Right lobe of liver (tissue), 6 donors: ENCODE data around the gene CRISPLD2. TPM values are rescaled to one million over a fixed set of nuclear protein-coding genes. Genes with fewer than 3 reads are reported as not detected.

Experiments used
- ATAC-seq, 4 donors: fragments of 200-7000 bp; cut with Tn5 transposase; one replicate each; pipeline ENCODE4 v1.9.1; 2020; ENCODE audit warnings: mild to moderate bottlenecking in 4 of 4, moderate library complexity in 4 of 4
- DNase-seq, 3 donors: peaks; one replicate each; pipeline ENCODE4 v3.0.0-alpha.2; 2020
- H3K27ac ChIP-seq, 3 donors: fragments of 200-600 bp; one replicate each; pipeline ENCODE4 v1.8.0; 2022
- H3K27me3 ChIP-seq, 2 donors: fragments of 200-600 bp; one replicate each; pipeline ENCODE4 v1.8.0; 2022
- H3K36me3 ChIP-seq, 4 donors: fragments of 200-600 bp; sonication (generic) in 1 of 4; one replicate each; pipeline versions ENCODE4 v1.5.1 to v1.8.0; 2017 to 2022; ENCODE audit warnings: control low read depth in 1 of 4
- H3K4me1 ChIP-seq, 4 donors: fragments of 200-600 bp; sonication (generic) in 1 of 4; one replicate each; pipeline versions ENCODE4 v1.5.1 to v1.8.0; 2017 to 2022; ENCODE audit warnings: control low read depth in 1 of 4
- H3K4me3 ChIP-seq, 3 donors: fragments of 200-600 bp; one replicate each; pipeline ENCODE4 v1.8.0; 2022
- H3K9me3 ChIP-seq, 4 donors: fragments of 200-600 bp; sonication (generic) in 1 of 4; one replicate each; pipeline versions ENCODE4 v1.5.1 to v1.8.0; 2017 to 2022; ENCODE audit warnings: control low read depth in 1 of 4
- POLR2A ChIP-seq: fragments of 450-650 bp; IDR thresholded peaks from one replicate; pipeline ENCODE4 v1.6.1; 2017; ENCODE audit warnings: antibody characterized with exemption, mild to moderate bottlenecking
- WGBS: methylation state at CpG from one replicate; pipeline ENCODE4 v1.1.6; 2018; ENCODE audit warnings: low coverage, low lambda C conversion rate; ENCODE audit not compliant: insufficient coverage; ENCODE audit errors: missing lambda C conversion rate; 5-methylcytosine and 5-hydroxymethylcytosine counted together
- intact Hi-C, 2 donors: fragments of 100-400 bp; cut with DNase I; formaldehyde crosslinking; loops; one replicate each; pipeline versions ENCODE4 v1.11.2 to v1.14.1; 2022
- total RNA-seq, 6 experiments: library from RNA; depleted of rRNA in 2 of 6; stranded (reverse); fragments of >200 nt in 2 of 6; fragmentation: NEBNext Ultra II Directional in 3 of 6; extraction: Animal tissue kit (Norgen Biotek cat#: 25700) in 3 of 6; gene quantifications; one replicate each; pipeline versions ENCODE4 v1.1.0 to v1.2.4, GENCODE V29; 2016 to 2023
- TF ChIP-seq, protein P1 (sequence below), 4 donors: fragments of 200-600 bp in 3 of 4; fragments of 450-650 bp in 1 of 4; IDR thresholded peaks; one replicate each; pipeline versions ENCODE4 v1.5.1 to v1.8.0; 2016 to 2022; ENCODE audit warnings: antibody characterized with exemption in 4 of 4, mild to moderate bottlenecking in 2 of 4
- donor health status: DM: no; HTN: yes; CAD: no.
- donor health status: DM: no; HTN: no; CAD: no.
- donor health status: DM: no; HTN: no; CAD: no.
- donor health status: DM: no; HTN: yes; CAD: no.
- donor health status: DM: no; HTN: yes; CAD: no.

Gene CRISPLD2
- total RNA-seq, 6 experiments from 2014 or later: 2.9 to 14.8 (median 8.9) TPM

- intact Hi-C loops: no loop called here
- Histone ChIP-seq H3K27ac (no peak overlapping the region), H3K4me1 (peaks cover 0 to 14% (median 6%) of the 10 kb centered on the region in 4 donors), H3K27me3 (no peaks in the 10 kb centered on the region), H3K36me3 (no peaks in the 10 kb centered on the region), H3K4me3 (no peak overlapping the region), H3K9me3 (no peaks in the 10 kb centered on the region)
- no peak for ATAC-seq
- no peak for TF ChIP-seq POLR2A
- TF ChIP-seq, protein P1, sequence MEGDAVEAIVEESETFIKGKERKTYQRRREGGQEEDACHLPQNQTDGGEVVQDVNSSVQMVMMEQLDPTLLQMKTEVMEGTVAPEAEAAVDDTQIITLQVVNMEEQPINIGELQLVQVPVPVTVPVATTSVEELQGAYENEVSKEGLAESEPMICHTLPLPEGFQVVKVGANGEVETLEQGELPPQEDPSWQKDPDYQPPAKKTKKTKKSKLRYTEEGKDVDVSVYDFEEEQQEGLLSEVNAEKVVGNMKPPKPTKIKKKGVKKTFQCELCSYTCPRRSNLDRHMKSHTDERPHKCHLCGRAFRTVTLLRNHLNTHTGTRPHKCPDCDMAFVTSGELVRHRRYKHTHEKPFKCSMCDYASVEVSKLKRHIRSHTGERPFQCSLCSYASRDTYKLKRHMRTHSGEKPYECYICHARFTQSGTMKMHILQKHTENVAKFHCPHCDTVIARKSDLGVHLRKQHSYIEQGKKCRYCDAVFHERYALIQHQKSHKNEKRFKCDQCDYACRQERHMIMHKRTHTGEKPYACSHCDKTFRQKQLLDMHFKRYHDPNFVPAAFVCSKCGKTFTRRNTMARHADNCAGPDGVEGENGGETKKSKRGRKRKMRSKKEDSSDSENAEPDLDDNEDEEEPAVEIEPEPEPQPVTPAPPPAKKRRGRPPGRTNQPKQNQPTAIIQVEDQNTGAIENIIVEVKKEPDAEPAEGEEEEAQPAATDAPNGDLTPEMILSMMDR (IDR thresholded peaks at IDR 0.05): no peak
- DNase-seq: peak in 1 of 3 donors; percentile 33
- WGBS: 44% methylated on average over 3 of the region's 8 CpGs
Observed at GRCh38 chr16:84930298-84931106, 110.7 kb downstream of the CRISPLD2 start.

- no peaks in the 10 kb centered on the region for H3K36me3 ChIP-seq
- H3K9me3 ChIP-seq: no peaks in the 10 kb centered on the region
- no peak overlapping the region for H3K4me3 ChIP-seq
- 98% methylated on average over 4 of the region's 4 CpGs for whole genome bisulfite sequencing
- ATAC-seq: no peak
- no peak for DNase-seq
- intact Hi-C loops: no loop called here
- no peak overlapping the region for H3K27ac ChIP-seq
- H3K4me1 ChIP-seq: peaks cover 0 to 14% (median 6%) of the 10 kb centered on the region in 4 donors
- H3K27me3 ChIP-seq: no peaks in the 10 kb centered on the region
- no peak for TF ChIP-seq POLR2A
- TF ChIP-seq, protein P1 (IDR thresholded peaks at IDR 0.05): no peak
Observed at GRCh38 chr16:84931107-84931494, 111.3 kb downstream of the CRISPLD2 start.

GRCh38 chr16:84931506-84931905 lies 111.7 kb downstream of the CRISPLD2 start:
- DNase-seq: peak in 1 of 3 donors; percentile 37
- Histone ChIP-seq H3K27me3 (no peaks in the 10 kb centered on the region), H3K27ac (no peak overlapping the region), H3K4me3 (no peak overlapping the region), H3K9me3 (no peaks in the 10 kb centered on the region), H3K4me1 (peaks cover 0 to 14% (median 6%) of the 10 kb centered on the region in 4 donors), H3K36me3 (no peaks in the 10 kb centered on the region)
- ATAC-seq: no peak
- intact Hi-C loops: no loop called here
- 90% methylated on average over 4 of the region's 8 CpGs for WGBS
- TF ChIP-seq, protein P1 (IDR thresholded peaks at IDR 0.05): no peak
- no peak for TF ChIP-seq POLR2A

- Histone ChIP-seq H3K27ac (peak overlapping the region in 2 of 3 donors; percentile 91 to 92), H3K9me3 (no peaks in the 10 kb centered on the region), H3K4me1 (peaks cover 0 to 14% (median 6%) of the 10 kb centered on the region in 4 donors), H3K4me3 (no peak overlapping the region), H3K36me3 (no peaks in the 10 kb centered on the region), H3K27me3 (no peaks in the 10 kb centered on the region)
- ATAC-seq (no peak), DNase-seq (peak in 1 of 3 donors; percentile 48)
- intact Hi-C loops: no loop called here
- TF ChIP-seq, protein P1 (IDR thresholded peaks at IDR 0.05): no peak
- no peak for TF ChIP-seq POLR2A
- WGBS: no CpG with 5 or more reads among the region's 5 CpGs
Observed at GRCh38 chr16:84932681-84933080, 112.9 kb downstream of the CRISPLD2 start.
